GM23338 (cell line): ENCODE data around the gene SAT1. TPM values are rescaled to one million over a fixed set of nuclear protein-coding genes. Genes with fewer than 3 reads are reported as not detected.

ENCODE experiments used
- ATAC-seq: fragments of 200-7000 bp; cut with Tn5 transposase; 3 replicates; pipeline ENCODE4 v1.9.1; 2020
- DNase-seq: peaks from one replicate; pipeline ENCODE4 v3.0.0-alpha.2; 2015; ENCODE audit warnings: low spot score
- H2AFZ ChIP-seq: fragments of 200-600 bp; sonication (generic); 2 replicates; pipeline ENCODE4 v1.8.0; 2016; ENCODE audit warnings: antibody characterized with exemption, mild to moderate bottlenecking, moderate library complexity
- H3F3A ChIP-seq: fragments of 200-600 bp; sonication (generic); replicated peaks from 2 replicates; pipeline ENCODE4 v1.8.0; 2017; ENCODE audit warnings: antibody characterized with exemption, mixed run types, low read depth
- H3K27ac ChIP-seq: fragments of 200-600 bp; sonication (generic); 2 replicates; pipeline ENCODE4 v1.6.1; 2016; ENCODE audit warnings: low read depth
- H3K27me3 ChIP-seq: fragments of 200-600 bp; sonication (generic); 2 replicates; pipeline ENCODE4 v1.8.0; 2016; ENCODE audit warnings: mild to moderate bottlenecking, mixed run types, moderate library complexity; ENCODE audit not compliant: insufficient read depth
- H3K36me3 ChIP-seq: fragments of 200-600 bp; sonication (generic); 2 replicates; pipeline ENCODE4 v1.8.0; 2016; ENCODE audit warnings: mild to moderate bottlenecking; ENCODE audit not compliant: insufficient read depth
- H3K4me1 ChIP-seq: fragments of 200-600 bp; sonication (generic); 2 replicates; pipeline ENCODE4 v1.8.0; 2016; ENCODE audit warnings: mild to moderate bottlenecking, moderate library complexity; ENCODE audit not compliant: insufficient read depth
- H3K4me2 ChIP-seq: fragments of 200-600 bp; sonication (generic); 2 replicates; pipeline ENCODE4 v1.7.1; 2017; ENCODE audit warnings: mixed run types
- H3K4me3 ChIP-seq: fragments of 200-600 bp; sonication (generic); 2 replicates; pipeline ENCODE4 v1.6.1; 2016; ENCODE audit warnings: mixed run types
- H3K79me2 ChIP-seq: fragments of 200-600 bp; sonication (generic); replicated peaks from 2 replicates; pipeline ENCODE4 v1.8.0; 2017; ENCODE audit warnings: mild to moderate bottlenecking; ENCODE audit not compliant: insufficient read depth
- H3K9me2 ChIP-seq: fragments of 200-600 bp; sonication (generic); 2 replicates; pipeline ENCODE4 v1.8.0; 2017; ENCODE audit not compliant: insufficient read depth
- H4K20me1 ChIP-seq: fragments of 200-600 bp; sonication (generic); replicated peaks from 2 replicates; pipeline ENCODE4 v1.8.0; 2017; ENCODE audit warnings: mild to moderate bottlenecking; ENCODE audit not compliant: insufficient read depth
- H3K27ac Mint-ChIP-seq: 2 replicates; pipeline ENCODE4 v1.8.0; 2020; ENCODE audit warnings: inconsistent platforms, mild to moderate bottlenecking, moderate library complexity, mixed read lengths
- H3K27me3 Mint-ChIP-seq: 3 replicates; pipeline ENCODE4 v1.8.0; 2022; ENCODE audit warnings: low read depth, mild to moderate bottlenecking, moderate library complexity, mixed read lengths, inconsistent platforms; ENCODE audit not compliant: insufficient read depth, poor library complexity
- H3K36me3 Mint-ChIP-seq: 3 replicates; pipeline ENCODE4 v1.8.0; 2021; ENCODE audit warnings: low read depth, mild to moderate bottlenecking, inconsistent platforms, moderate library complexity, mixed read lengths
- H3K4me1 Mint-ChIP-seq: 3 replicates; pipeline ENCODE4 v1.8.0; 2020; ENCODE audit warnings: mild to moderate bottlenecking, inconsistent platforms, mixed read lengths
- H3K4me3 Mint-ChIP-seq: 3 replicates; pipeline ENCODE4 v1.8.0; 2021; ENCODE audit warnings: moderate library complexity, mild to moderate bottlenecking, inconsistent platforms, mixed read lengths
- H3K9me3 Mint-ChIP-seq: 3 replicates; pipeline ENCODE4 v1.8.0; 2020; ENCODE audit warnings: moderate library complexity, mild to moderate bottlenecking, inconsistent platforms, mixed read lengths
- CREB1 ChIP-seq: fragments of 250-450 bp; sonication (Bioruptor Pico); IDR thresholded peaks from 2 replicates; pipeline ENCODE4 v1.5.0; 2020; ENCODE audit warnings: low read depth, mild to moderate bottlenecking, moderate library complexity
- EZH2 ChIP-seq: fragments of 200-600 bp; sonication (generic); IDR thresholded peaks from one replicate; pipeline ENCODE4 v1.8.0; 2017; ENCODE audit warnings: antibody characterized with exemption, mild to moderate bottlenecking, low read depth; ENCODE audit not compliant: unreplicated experiment
- EZH2phosphoT487 ChIP-seq: fragments of 200-600 bp; sonication (generic); IDR thresholded peaks from one replicate; pipeline ENCODE4 v1.8.1; 2018; ENCODE audit warnings: antibody characterized with exemption; ENCODE audit not compliant: unreplicated experiment
- POLR2AphosphoS5 ChIP-seq: IDR thresholded peaks from 2 replicates; pipeline ENCODE4 v1.6.1; 2016; ENCODE audit warnings: antibody characterized with exemption, low read depth
- STAT1 ChIP-seq: IDR thresholded peaks from one replicate; pipeline ENCODE4 v1.6.1; 2016; ENCODE audit warnings: antibody characterized with exemption; ENCODE audit not compliant: unreplicated experiment
- ZNF114 ChIP-seq: fragments of 250-450 bp; sonication (Bioruptor Pico); IDR thresholded peaks from 2 replicates; pipeline ENCODE4 v1.5.0; 2020; ENCODE audit warnings: mild to moderate bottlenecking, moderate library complexity
- ZNF331 ChIP-seq: fragments of 250-450 bp; sonication (Bioruptor Pico); IDR thresholded peaks from 2 replicates; pipeline ENCODE4 v1.5.0; 2020; ENCODE audit warnings: low read depth, mild to moderate bottlenecking, moderate library complexity
- polyA plus RNA-seq: library from polyadenylated mRNA; unstranded; fragments of >200 nt; fragmentation: Nextera tagmentation; extraction: Ambion mirVana; gene quantifications from 2 replicates; pipeline ENCODE4 v1.2.1, GENCODE V29; 2016
- total RNA-seq: library from RNA; depleted of rRNA; stranded (reverse); fragments of >200 nt; shearing (Covaris generic); gene quantifications from 2 replicates; pipeline ENCODE4 v1.2.3, GENCODE V29; 2014
- TF ChIP-seq, protein P1 (sequence below): IDR thresholded peaks from 2 replicates; pipeline ENCODE4 v1.6.1; 2016; ENCODE audit warnings: antibody characterized with exemption
- TF ChIP-seq, protein P2 (sequence below): IDR thresholded peaks from one replicate; pipeline ENCODE4 v1.6.1; 2018; ENCODE audit warnings: antibody characterized with exemption; ENCODE audit not compliant: unreplicated experiment
- TF ChIP-seq, protein P3 (sequence below), 2 experiments: fragments of 200-600 bp in 1 of 2; sonication (generic) in 1 of 2; conservative IDR thresholded peaks; 2 replicates each; pipeline versions ENCODE4 v1.5.1 to v1.6.1; 2016 to 2017; ENCODE audit warnings: antibody characterized with exemption in 2 of 2, low read depth in 2 of 2, mild to moderate bottlenecking in 2 of 2, moderate library complexity in 1 of 2

SAT1 gene
- total and polyA plus RNA-seq, 2 experiments from 2014 or later: 44.1 to 101 TPM

DNA sequence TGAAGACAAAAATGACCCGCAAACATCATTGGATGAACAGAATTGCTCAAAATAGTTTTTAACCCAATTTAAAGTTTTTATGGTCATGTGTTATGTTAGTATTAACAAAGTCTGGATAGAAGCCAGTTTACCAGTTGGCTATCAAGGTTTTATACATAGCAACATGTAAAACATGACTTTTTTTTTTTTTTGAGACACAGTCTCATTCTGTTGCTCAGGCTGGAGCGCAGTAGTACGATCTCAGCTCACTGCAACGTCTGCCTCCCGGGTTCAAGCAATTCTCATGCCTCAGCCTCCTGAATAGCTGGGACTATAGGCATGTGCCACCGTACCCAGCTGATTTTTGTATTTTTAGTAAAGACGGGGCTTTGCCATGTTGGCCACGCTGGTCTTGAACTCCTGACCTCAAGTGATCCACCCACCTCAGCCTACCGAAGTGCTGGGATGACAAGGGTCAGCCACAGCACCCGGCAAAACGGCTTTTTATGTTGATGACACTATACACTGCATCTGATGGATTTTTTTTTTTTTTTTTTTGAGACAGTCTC is 3.4 kb downstream of the SAT1 start:
- Mint-ChIP-seq H3K27ac (no peak overlapping the region), H3K36me3 (peaks cover 8% of the 10 kb centered on the region; the same call in 2 of the 3 replicates), H3K9me3 (no peaks in the 10 kb centered on the region), H3K4me3 (no peak overlapping the region), H3K4me1 (peaks cover 13% of the 10 kb centered on the region; the same call in 2 of the 3 replicates), H3K27me3 (no peaks in the 10 kb centered on the region)
- no peak overlapping the region for H3K4me3 ChIP-seq
- H3K4me1 ChIP-seq: no peaks in the 10 kb centered on the region
- no peaks in the 10 kb centered on the region for H3K36me3 ChIP-seq
- DNase-seq: no peak
- no peak overlapping the region for H3K27ac ChIP-seq
- no peak for ATAC-seq
- H3K79me2 ChIP-seq: peaks cover 4% of the 10 kb centered on the region; the same call in 1 of the 2 replicates
- H3K4me2 ChIP-seq: no peak overlapping the region
- no peak overlapping the region for H2AFZ ChIP-seq
- no peaks in the 10 kb centered on the region for H3K27me3 ChIP-seq
- H3F3A ChIP-seq: no peaks in the 10 kb centered on the region
- TF ChIP-seq, protein P1, sequence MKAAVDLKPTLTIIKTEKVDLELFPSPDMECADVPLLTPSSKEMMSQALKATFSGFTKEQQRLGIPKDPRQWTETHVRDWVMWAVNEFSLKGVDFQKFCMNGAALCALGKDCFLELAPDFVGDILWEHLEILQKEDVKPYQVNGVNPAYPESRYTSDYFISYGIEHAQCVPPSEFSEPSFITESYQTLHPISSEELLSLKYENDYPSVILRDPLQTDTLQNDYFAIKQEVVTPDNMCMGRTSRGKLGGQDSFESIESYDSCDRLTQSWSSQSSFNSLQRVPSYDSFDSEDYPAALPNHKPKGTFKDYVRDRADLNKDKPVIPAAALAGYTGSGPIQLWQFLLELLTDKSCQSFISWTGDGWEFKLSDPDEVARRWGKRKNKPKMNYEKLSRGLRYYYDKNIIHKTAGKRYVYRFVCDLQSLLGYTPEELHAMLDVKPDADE: no peak
- no peak for TF ChIP-seq EZH2
- H4K20me1 ChIP-seq: no peaks in the 10 kb centered on the region
- no peaks in the 10 kb centered on the region for H3K9me2 ChIP-seq

DNA sequence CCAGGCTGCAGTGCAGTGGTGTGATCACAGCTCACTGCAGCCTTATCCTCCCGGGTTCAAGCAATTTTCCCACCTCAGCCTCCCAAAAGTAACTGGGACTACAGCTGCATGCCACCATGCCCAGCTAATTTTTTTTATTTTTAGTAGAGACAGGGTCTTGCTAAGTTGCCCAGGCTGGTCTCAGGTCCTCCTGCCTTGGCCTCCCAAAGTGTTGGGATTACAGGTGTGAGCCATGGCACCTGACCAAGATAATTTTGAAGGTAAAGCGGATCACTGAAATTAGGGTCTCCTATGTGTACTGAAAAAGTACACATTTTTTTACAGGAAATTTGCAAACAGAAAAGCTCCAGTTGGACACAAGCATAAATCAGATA is 4.8 kb downstream of the SAT1 start:
- Histone ChIP-seq H3K4me1 (no peaks in the 10 kb centered on the region), H3K9me2 (no peaks in the 10 kb centered on the region), H3K4me3 (no peak overlapping the region), H3F3A (no peaks in the 10 kb centered on the region), H3K36me3 (no peaks in the 10 kb centered on the region), H2AFZ (no peak overlapping the region), H3K27me3 (no peaks in the 10 kb centered on the region), H3K27ac (no peak overlapping the region), H4K20me1 (no peaks in the 10 kb centered on the region), H3K4me2 (no peak overlapping the region), H3K79me2 (peaks cover 4% of the 10 kb centered on the region; the same call in 1 of the 2 replicates)
- H3K9me3 Mint-ChIP-seq: no peaks in the 10 kb centered on the region
- no peak for ATAC-seq
- H3K36me3 Mint-ChIP-seq: peaks cover 8% of the 10 kb centered on the region; the same call in 2 of the 3 replicates
- H3K4me1 Mint-ChIP-seq: peaks cover 6% of the 10 kb centered on the region; the same call in 2 of the 3 replicates
- no peak overlapping the region for H3K4me3 Mint-ChIP-seq
- no peaks in the 10 kb centered on the region for H3K27me3 Mint-ChIP-seq
- DNase-seq: no peak
- H3K27ac Mint-ChIP-seq: no peak overlapping the region
- TF ChIP-seq EZH2phosphoT487 (no peak), STAT1 (no peak), ZNF114 (CRISPR knock-in tag) (no peak), POLR2AphosphoS5 (no peak), CREB1 (CRISPR knock-in tag) (no peak), ZNF331 (CRISPR knock-in tag) (no peak), EZH2 (no peak)
- TF ChIP-seq, protein P2, sequence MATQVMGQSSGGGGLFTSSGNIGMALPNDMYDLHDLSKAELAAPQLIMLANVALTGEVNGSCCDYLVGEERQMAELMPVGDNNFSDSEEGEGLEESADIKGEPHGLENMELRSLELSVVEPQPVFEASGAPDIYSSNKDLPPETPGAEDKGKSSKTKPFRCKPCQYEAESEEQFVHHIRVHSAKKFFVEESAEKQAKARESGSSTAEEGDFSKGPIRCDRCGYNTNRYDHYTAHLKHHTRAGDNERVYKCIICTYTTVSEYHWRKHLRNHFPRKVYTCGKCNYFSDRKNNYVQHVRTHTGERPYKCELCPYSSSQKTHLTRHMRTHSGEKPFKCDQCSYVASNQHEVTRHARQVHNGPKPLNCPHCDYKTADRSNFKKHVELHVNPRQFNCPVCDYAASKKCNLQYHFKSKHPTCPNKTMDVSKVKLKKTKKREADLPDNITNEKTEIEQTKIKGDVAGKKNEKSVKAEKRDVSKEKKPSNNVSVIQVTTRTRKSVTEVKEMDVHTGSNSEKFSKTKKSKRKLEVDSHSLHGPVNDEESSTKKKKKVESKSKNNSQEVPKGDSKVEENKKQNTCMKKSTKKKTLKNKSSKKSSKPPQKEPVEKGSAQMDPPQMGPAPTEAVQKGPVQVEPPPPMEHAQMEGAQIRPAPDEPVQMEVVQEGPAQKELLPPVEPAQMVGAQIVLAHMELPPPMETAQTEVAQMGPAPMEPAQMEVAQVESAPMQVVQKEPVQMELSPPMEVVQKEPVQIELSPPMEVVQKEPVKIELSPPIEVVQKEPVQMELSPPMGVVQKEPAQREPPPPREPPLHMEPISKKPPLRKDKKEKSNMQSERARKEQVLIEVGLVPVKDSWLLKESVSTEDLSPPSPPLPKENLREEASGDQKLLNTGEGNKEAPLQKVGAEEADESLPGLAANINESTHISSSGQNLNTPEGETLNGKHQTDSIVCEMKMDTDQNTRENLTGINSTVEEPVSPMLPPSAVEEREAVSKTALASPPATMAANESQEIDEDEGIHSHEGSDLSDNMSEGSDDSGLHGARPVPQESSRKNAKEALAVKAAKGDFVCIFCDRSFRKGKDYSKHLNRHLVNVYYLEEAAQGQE: no peak
- TF ChIP-seq, protein P3, sequence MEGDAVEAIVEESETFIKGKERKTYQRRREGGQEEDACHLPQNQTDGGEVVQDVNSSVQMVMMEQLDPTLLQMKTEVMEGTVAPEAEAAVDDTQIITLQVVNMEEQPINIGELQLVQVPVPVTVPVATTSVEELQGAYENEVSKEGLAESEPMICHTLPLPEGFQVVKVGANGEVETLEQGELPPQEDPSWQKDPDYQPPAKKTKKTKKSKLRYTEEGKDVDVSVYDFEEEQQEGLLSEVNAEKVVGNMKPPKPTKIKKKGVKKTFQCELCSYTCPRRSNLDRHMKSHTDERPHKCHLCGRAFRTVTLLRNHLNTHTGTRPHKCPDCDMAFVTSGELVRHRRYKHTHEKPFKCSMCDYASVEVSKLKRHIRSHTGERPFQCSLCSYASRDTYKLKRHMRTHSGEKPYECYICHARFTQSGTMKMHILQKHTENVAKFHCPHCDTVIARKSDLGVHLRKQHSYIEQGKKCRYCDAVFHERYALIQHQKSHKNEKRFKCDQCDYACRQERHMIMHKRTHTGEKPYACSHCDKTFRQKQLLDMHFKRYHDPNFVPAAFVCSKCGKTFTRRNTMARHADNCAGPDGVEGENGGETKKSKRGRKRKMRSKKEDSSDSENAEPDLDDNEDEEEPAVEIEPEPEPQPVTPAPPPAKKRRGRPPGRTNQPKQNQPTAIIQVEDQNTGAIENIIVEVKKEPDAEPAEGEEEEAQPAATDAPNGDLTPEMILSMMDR (conservative IDR thresholded peaks at IDR 0.05; ENCODE audit: low read depth in 2 of 2): no peak
- TF ChIP-seq, protein P1: no peak
